ENCODE measurements around the gene IRF8.

IRF8 gene

DNA sequence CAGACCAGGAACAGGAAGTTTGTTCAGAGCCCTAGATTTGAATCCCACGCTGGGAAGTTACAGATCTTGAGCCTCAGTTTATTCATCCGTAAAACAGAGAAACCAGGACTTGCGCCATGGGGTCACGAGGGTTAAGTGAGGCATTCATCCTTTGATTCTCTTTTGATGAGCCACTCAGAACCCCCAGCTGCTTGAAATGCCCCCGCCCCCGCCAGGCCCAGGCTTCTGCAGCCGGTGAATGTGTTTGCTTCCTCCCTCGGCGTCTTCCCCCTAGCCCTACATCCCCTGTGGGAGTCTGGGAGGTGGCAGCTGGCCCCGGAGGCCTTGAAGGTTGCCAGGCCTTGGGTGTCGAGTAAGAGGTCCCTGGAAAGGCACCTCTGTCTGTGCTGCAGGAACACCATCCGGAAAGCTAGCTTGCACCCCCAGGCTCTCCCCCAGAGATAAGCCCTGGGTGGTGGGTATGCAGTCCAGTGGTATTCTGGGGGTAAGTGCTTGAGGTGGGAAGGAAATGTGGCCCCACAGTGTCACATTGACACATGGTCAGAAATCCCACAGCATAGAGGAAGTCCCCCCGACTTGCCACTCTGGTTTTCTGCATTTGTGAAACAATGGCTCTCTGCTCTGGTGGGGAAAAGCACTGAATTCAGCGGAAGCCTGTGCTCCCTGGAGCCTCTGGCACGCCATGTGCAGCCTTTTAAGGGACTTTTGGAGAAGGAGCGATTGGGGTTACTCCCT lies 14.9 kb downstream of the IRF8 start:
- DNase-seq (ENCODE audit: low spot score): no peak

- DNase-seq (ENCODE audit: low spot score): no peak
Observed at GRCh38 chr16:85914423-85914794, 15.4 kb downstream of the IRF8 start.

GRCh38 chr16:85915125-85915845 lies 16.3 kb downstream of the IRF8 start:
- no peak for DNase-seq (ENCODE audit: low spot score)

DNA sequence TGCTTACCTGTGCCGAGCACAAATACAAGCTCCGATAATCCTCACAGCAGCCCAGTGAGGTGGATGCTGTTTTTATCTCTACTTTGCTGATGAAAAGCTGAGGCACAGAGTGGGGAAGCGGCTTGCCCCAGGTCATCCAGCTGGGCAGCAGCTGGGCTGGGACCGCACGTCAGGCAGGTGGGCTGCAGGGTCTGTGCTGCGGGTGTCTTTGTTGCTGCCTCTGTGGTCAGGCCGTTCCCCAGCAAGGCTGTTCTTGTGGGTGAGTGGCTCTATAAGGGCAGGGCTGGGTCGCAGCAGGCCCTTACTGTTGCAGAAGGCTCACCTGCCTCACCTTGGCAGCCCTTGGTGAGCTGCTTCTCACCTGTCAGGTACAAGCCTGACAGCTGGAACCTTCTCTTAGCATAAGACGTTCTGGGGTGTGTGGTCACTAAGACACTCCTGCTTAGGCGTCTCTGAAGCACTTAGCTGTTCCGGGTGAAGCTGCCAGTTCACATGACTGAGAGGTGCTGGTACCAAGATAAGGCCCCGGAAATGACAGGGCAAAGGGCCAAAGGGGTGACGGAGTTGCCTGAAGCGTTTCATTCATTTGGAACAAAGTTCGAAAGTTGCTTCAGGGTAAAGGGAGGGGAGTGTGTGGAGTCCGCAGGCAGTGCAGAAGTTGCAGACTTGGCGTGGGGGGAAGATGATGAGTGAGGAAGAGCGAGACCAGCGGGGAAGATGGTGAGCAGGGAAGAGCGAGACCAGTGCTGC lies 17.4 kb downstream of the IRF8 start:
- peak; percentile 4 for DNase-seq (ENCODE audit: low spot score)

- no peak for DNase-seq (ENCODE audit: low spot score)
Observed at GRCh38 chr16:85917012-85917411, 18.1 kb downstream of the IRF8 start.

DNA sequence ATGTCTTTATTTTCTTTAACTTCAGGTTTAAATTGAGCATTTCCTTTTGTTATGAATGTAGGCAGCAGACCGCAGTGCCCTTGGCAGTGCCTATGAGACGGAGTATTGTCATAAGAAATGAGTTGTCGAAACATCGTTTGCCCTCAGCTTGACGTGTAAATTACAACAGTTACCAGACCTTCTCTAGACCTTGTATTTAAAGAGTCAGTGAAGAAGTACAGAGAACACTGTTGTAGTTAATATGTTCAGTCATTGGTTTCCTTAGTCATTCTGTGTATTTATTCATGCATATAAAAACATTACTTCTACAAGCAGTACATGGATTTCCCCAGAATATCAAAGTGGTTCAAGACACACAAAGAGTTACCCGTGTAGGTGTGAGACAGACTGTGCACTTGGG lies 19.0 kb downstream of the IRF8 start:
- DNase-seq (ENCODE audit: low spot score): no peak

DNA sequence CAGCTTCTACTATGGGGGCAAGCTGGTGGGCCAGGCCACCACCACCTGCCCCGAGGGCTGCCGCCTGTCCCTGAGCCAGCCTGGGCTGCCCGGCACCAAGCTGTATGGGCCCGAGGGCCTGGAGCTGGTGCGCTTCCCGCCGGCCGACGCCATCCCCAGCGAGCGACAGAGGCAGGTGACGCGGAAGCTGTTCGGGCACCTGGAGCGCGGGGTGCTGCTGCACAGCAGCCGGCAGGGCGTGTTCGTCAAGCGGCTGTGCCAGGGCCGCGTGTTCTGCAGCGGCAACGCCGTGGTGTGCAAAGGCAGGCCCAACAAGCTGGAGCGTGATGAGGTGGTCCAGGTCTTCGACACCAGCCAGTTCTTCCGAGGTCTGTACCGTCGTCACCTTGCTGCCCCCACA lies 19.5 kb downstream of the IRF8 start:
- DNase-seq (ENCODE audit: low spot score): no peak

DNA sequence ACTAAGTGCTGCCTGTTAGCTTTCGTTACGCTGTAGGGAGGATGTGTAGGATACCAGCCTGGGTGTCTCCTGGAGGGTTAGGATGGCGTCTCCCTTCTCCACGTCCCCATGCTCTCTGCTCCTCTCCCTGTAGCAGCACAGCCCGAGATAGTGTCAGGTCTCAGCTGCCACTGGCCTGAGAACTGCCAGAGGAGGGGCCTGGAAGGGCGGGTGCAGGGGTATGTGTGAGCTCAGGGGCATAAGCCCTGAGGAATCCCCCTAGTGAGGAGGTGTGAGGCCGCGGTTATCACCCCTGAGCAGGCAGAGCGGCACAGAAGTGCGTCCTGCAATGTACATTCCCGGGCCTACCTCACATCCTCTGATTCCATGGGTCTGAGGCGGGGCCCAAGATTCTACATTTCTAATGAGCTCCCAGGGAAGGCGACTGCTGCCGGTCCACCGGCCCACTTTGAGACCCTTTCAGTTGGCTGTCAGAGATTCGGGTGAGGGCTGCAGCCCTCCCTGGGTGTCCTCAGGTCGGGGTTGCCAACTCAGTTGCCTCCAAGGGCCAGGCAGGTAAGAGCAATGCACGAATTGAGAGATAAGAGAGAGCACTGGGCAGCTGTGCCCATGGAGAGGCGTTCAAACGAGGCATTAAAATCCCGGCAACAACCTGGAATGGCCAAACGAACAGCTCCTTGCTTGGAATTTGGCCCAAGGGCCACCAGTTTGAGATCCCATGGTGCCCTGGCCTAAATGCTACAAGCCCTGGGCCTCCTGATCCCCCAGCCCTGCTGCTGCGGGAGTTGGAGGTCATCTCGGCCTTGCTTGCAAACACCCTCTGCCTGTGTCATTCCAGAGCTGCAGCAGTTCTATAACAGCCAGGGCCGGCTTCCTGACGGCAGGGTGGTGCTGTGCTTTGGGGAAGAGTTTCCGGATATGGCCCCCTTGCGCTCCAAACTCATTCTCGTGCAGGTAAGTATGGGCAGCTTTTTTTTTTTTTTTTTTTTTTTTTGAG lies 20.6 kb downstream of the IRF8 start:
- no peak for DNase-seq (ENCODE audit: low spot score)

- DNase-seq (ENCODE audit: low spot score): no peak
Observed at GRCh38 chr16:85921026-85921425, 22.1 kb downstream of the IRF8 start.

DNA sequence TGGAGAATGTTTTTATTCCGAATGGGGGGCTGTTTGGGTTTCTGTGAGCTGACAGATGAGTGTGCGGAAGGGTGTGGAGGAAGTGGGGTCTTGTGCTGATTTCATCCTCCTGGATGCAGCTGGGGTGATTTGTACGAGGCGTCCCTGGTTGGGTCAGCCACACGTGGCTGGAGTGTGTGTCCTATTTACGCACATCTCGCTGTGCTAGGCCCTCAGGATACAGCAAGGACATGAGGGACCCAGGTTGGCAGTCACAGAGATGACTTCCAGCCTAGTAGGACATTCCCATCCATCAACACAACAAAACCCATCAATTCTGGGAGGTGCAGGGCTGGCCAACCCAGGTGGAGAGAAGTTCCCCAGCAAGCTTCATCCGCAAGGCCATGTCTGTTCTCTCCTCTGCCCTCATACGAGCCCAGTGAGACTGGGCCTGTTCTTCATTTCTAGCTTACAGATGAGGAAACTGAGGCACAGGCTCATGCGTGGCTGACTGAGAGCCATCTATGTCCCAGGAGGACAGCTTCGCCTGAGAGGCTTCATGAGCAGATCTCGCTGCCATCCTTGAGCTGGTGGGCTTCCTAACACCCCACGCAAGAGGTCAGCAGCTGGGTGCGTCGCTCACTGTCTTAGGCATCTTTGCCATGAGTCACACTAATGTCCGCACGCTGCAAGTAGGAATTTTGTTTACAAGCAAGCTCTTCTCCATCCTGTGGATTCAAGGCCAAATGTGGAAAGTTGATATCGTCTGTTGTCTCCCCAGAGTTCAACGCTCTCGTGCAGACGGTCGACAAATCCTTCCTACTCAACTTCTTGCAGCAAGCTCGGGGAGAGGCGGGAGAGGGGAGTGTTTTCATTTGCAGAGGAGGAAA lies 24.4 kb downstream of the IRF8 start:
- no peak for DNase-seq (ENCODE audit: low spot score)

- DNase-seq (ENCODE audit: low spot score): no peak
Observed at GRCh38 chr16:85924675-85925074, 25.7 kb downstream of the IRF8 start.

- DNase-seq (ENCODE audit: low spot score): no peak
Observed at GRCh38 chr16:85926370-85926769, 27.4 kb downstream of the IRF8 start.

GRCh38 chr16:85927371-85927770 lies 28.4 kb downstream of the IRF8 start:
- DNase-seq (ENCODE audit: low spot score): no peak

DNA sequence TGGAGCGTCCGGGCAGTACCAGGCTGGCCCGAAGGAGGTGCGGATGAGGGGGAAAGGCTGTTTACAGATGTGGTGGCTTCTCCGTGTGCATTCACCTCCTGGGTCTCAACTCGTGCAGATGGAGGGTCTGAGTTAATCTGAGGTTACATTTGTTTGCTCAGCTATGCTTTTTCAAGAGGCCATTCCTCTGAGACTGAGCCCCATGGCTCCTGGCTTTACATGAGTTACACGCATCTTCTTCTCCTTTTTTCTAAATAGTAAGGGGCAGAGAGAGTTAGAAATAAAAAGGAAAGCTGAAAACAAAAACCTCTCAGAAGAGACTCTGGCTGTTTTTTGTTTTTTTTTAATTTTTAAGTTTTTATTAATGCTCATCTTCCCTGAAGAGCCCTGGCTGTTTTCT lies 29.0 kb downstream of the IRF8 start:
- no peak for DNase-seq (ENCODE audit: low spot score)

DNA sequence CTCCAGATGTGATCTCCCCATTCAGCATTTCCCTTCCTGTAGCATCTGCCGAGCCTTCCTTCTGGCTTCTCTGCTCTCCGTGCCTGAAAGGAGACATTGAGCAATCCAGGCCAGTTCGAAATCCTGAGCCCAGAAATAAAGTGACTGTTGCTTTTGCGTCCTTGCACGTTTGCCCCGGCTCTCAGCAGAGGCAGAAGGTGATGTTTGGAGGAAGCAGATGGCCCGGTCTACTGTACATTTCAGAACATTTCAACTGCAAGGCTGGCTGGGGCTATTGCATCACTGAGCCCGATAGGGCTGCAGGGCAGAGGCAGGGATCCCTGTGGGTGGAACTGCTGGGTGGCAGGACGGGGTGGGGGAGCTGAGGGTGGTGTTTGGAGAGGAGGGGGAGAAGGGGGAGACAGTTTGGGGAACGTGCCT lies 29.4 kb downstream of the IRF8 start:
- DNase-seq (ENCODE audit: low spot score): no peak

DNA sequence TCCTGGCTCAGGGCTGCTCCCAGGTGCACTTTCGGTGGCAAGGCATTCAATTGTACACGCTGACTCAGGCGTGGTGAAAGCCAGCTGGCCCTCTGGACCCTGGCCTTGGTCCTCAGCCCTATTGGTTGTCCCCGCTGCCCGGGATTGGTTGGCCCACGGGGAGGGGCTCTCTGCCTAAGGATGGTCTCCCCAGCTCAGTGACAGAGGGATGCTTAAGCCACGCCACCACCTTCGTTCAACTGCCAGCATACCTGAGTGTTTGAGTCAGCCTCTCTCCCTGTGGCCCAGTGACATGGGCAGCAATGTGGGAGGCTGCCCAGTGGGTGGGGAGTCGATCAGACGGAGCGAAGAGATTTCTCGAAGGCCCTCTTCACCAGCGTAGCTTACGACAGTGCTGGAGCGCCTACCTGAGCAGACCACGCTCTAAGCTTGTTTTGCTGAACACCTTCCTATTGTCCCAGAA lies 30.3 kb downstream of the IRF8 start:
- no peak for DNase-seq (ENCODE audit: low spot score)

DNA sequence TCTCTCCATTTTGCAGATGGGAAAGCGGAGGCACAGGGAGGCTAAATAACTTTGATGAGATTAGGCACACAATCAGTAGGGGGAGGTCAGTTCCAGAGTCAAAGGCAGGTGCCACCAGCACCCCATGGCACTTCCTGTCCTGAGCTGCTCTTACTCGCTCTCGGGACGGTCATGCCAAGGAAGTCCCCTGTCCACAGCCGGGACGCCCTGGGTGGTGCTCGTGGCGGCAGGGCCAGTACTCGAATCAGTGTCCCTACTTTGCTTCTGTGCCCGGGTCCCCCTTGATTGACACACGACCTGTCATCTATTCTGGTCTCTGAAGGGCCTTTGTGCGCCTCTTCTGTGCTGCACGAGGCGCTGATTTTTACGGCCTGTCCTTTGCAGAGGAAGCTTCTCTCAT lies 31.3 kb downstream of the IRF8 start:
- no peak for DNase-seq (ENCODE audit: low spot score)

DNA sequence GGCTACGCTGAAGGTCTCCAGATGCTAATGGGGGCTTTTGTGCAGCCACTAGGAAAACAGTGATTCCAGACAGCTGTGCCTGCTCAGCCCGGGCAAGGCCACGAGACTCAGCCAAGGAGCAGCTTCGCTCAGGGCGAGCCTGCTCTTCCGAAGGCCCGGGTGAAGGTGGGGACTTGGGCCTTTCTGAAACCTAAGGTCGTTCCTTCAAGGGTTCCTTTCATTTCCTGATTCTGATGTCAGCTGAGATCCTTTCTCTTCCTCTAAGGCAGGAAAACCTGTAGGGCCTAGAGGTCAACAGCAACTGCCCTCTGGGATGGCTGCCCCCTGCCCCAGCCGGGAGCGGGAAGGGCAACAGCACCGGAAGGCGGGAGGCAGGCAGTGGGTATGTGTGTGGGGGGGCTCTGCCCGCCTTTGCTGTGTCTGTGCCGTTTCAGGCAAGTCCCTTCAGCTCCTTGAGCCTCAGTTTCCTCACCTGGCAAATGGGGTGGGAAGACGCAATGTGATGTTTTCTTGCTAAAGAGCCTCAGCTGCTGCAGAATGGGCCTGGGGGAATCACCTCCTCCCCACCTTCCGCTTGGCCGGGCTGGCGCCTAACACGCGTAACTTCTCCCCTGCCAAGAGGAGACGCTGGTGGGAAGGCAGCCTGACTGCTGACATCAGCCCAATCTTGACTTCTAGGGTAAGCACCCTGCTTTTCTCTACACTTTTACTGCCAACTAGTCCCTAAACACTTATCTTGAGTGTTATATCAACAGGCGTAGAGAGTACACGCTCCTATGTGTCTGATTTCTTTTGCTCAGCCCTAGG lies 32.8 kb downstream of the IRF8 start:
- no peak for DNase-seq (ENCODE audit: low spot score)

- no peak for DNase-seq (ENCODE audit: low spot score)
Observed at GRCh38 chr16:85934210-85934609, 35.2 kb downstream of the IRF8 start.
